ENCODE data around the gene CLASP1.

The CLASP1 gene

DNA sequence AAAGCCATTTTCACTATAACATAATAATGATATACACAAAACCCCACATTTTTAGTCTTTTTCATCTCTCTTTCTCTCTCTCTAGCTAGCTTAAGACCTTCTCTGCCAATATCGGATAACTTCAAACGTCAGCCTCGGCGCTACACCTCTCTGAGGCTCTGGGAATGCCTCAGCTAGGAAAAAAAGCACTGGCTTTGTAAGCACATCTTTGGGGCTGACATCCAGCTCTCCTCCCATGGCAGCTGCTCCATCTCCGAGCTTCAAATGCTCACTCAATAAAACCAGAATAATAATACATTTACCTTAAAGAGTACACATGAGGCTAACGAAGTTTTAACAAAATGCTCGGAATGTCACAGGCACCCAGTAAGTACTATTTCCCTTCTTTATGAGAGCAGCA is 107.8 kb downstream of the CLASP1 start:
- no peak for DNase-seq (ENCODE audit: low spot score)

DNA sequence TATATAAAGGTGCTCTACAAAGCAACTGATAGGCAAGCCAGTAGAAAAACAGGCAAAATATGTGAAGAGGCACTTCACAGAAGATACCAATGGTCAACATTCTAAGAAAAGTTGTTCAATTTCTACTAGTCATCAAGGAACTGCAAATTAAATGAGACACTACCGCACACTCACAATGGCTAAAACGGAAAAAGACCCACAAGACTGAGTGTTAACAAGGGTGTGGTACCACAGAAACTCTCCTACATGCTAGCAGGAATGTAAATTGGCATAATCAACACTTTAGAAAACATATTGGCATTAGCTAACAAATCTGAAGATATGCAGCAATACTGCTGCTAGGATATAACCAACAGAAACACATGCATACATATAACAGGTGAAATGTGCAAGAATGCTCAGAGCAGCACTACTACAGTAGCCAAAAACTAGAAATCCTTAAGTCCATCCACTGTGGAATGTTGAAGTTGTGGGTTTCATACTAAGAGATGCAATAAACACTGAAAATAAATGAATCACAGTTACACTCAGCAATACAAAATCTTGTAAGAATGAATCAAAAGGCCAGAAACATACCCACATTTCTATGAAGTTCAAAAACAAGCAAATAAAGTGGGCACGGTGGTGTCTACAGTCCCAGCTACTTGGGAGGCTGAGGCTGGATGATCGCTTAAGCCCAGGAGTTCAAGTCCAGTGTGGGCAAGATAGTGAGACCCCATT is 109.4 kb downstream of the CLASP1 start:
- no peak for DNase-seq (ENCODE audit: low spot score)

DNA sequence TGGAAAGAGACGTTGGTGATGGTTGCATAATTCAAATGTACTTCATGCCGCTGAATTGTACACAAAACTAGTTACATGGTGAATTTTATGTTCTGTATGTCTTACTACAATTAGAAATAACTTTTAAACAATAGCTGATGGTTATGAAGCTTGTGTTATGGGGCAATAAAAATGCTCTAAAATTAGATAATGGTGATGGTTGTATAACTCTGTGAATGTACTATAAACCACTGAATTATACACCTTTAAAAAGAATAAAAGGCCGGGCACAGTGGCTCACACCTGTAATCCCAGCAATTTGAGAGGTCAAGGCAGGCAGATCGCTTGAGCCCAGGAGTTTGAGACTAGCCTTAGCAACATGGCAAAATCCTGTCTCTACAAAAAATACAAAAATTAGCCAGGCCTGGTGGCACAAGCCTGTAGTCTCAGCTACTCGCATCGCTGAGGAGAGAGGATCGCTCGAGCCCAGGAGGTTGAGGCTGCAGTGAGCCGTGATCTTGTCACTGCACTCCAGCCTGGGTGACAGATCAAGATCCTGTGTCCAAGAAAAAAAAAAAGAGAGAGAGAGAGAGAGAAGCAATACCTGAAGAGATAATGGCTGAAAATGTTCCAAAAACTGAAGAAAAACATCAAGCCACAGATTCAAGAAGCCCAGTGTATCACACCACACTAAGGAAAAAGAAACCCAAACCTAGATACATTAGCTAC is 112.3 kb downstream of the CLASP1 start:
- no peak for DNase-seq (ENCODE audit: low spot score)

DNA sequence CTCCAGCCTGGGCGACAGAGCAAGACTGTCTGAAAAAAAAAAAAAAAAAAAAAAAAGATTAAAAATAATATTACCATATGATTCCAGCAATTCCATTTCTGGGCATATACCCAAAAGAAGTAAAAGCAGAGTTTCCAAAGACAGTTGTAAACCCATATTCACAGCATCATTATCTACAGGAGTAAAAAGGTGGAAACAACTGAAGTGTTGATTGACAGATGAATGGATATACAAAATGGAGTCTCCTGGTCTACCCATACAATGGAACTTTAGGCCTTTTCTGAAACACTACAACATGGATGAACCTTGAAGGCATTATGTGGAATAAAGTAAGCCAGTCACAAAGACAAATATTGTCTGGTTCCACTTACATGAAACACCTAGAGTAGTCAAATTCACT is 112.9 kb downstream of the CLASP1 start:
- DNase-seq (ENCODE audit: low spot score), result no peak

DNA sequence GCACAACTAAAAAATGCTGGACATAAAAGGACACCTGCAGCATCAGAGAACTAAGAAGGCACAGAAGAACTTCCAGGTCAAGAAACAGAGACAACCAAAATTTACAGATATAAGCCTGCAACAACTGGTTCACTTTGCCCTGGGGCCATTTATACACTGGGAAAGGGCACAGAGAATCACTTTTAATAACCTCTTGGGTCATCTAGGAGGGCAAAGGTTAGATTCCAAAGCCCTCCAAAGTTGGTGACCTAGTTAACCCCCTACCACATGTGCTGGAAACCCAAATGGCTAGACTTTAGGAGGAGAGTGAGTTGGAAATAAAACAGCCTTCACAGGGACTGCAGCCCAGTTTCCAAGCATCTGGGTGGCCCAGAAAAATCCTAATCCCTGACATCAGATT is 115.3 kb downstream of the CLASP1 start:
- DNase-seq (ENCODE audit: low spot score), result no peak

DNA sequence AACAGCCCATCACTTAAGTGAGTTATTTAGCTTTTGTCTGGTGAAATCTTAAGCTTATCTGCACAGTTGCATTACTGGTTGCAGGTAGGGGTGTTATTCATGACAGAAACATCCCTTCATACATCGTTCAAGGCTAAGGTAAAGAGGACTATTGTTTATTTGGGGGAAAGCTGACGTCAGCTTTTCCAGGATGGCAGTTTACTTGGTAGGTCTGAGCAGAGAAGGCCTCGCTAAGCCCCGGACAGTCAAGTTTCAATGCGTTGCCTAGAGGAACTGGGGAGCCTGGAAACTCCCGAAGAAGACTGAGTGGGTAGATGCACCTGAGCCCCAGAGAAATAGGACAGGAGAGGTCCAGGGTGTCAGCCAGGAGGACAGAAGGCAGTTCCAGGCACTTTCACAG is 116.4 kb downstream of the CLASP1 start:
- DNase-seq (ENCODE audit: low spot score), result no peak

DNA sequence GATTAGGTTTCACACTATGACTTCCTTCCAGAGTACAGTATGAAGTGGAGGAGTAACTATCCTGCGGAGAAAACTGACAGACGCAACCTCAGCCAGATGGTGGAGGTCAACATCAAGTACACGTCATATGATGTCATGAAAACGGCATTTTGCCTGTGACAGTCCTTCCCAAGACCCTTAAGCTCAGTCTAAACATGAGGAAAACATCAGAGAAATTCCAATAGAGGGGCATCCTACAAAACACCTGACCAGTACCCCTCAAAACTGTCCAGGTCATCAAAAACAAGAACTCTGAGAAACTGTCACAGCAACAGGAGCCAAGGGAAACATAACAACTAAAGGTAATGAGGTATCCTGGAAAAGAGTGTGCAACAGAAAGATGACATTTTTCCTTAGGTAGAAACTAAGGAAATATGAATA is 116.9 kb downstream of the CLASP1 start:
- no peak for DNase-seq (ENCODE audit: low spot score)

DNA sequence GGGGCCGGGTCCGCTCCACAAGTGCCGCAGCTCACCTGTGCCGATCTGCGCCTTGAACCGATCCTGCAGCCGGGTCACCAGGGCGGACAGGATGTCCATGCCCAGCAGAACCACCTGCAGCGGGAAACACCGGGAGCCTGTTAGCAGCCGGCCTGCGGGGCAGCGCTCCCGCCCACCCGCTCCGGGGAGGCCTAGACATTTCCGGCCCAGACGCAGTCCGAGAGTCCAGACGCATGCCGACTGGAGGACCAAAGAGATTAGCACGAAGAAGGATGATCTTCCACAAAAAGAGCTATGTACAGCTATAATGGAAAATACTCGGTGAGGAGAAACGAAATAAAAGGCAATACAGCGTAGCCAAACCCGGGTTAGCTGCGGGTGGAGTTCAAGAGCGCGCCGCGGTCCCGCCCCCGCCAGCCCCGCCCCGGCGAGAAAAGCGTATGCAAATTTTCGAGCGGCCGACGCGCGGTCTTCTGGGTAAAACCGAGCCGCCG is 119.0 kb downstream of the CLASP1 start:
- peak; percentile 85 for DNase-seq (ENCODE audit: low spot score)

DNA sequence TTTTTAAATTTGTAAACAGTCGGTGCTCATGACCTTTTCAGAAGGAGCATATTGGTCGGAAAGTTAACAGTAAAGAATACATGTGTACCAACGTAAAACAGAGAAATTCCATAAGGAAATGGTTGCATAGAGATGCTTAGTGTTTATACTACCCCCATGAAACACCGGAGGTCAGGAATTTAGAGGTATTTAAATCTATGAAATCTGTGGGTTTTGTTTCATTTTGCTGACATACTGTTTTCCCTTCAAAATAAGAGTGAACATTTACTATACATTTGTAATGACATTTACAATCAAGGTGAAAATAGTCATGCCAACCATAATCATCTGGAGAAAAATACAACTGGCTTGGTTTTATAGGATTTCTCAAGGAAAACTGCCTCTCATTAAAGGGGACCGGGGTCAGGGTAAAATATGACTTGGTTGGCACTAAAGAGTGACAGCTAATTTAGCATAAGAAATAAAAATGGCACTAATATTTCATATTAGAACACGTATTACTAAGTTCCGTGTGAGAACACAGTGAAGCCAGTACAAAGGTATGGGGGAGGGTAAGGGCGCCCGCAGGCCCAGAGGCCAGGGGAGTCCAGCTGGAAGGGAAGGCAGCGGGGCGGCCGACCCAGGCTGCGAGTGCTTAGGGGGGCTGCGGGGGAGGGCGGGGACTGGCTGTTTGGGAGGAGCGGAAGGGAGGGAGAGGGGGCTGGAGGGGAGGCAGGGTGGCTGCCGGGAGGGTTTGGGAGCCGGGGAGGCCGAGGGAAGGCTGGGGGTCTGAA is 119.6 kb downstream of the CLASP1 start:
- DNase-seq (ENCODE audit: low spot score), result no peak

DNA sequence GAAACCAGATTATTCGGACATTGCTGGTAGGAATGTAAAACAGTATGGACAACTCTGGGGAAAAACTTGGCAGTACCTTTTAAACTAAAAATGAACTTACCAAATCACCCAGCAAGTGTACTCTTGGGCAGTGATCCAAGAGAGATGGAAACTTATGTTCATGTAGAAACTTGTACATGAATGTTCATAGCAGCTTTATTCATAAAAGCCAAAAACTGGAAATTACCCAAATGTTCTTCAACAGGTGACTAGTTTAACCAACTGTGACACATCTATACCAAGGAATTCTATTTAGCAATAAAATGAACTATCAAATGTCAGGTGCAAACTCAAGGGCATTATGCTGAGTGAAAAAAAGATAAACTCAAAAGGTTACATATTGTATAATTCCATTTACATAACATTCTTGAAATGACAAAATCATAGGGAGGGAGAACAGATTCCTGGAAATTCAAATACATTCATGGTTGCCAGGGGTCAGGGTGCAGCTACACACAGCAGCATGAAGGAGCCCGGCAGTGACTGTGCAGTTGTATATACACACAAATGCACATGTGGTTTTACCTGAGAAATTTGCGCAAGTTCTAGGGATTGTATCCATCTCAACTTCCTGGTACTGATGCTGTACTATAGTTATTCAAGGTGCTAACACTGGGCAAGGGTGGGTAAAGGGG is 122.1 kb downstream of the CLASP1 start:
- DNase-seq (ENCODE audit: low spot score), result no peak

DNA sequence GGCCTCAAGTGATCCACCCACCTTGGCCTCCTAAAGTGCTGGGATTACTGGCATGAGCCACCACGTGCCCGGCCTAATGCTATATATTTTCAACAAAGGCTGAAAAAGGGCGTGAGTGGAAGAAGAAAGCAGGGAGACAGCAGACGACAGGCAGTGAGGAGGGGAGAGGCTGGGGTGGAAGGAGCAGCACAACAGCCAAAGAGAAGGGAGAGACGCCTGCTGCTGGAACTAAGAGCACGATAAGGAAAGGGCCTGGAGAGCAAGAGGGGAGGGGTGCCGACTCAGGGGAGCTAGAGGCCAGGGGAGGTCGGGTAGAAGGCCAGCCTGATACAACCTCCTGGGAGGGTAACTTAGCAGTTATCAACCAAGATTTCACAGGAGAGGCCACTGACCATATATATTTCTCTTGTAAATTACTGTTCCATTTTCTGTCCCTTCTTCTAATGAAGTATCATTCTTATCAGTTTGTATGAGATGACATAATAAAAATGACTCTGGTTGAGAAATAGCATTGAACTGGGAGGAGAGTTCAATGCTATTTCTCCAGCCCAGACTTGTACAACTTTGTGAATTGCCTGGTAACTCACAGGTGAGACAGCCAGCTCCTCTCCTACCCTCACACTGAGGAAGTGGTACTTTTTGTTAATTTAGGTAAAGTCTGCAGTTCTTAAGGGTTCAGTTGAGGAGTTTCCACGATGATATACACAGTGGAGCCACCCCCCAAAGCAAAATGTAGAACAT is 124.4 kb downstream of the CLASP1 start:
- no peak for DNase-seq (ENCODE audit: low spot score)

DNA sequence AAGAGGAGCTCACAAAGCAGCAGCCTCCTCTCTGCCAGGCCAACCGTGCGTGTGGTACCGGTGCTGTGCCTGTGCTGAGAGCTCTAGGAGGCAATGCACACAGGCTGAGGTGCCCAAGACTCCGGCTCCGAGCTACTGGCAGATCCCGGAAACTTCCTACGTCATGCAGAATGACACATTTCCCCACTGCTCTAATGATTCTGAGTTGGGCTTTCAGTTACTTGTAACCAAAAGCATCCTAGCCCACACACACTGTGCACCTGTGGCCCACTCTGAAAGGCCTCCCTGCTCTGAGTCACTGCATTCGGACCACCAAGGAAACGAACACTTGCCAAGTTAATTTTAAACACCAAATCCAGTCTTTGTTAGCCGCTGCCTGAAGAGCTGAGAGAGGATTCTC is 127.9 kb downstream of the CLASP1 start:
- DNase-seq (ENCODE audit: low spot score), result no peak

DNA sequence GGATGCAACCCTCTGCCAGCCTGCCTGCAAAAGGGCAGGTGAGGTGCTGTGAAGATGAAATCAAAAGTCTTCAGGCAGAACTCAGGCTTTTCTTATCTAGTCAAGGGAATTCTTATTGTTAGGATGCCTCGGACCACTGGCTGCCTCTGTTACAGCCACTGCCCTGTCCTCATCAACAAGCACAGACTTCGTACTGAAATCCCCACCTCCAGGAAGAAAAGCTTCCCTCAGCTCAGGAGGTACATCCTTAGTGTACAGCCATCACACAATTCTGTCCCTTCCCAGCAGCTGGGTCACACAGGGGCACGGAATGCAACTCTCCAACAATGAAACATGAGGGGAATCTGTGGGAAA is 128.6 kb downstream of the CLASP1 start:
- no peak for DNase-seq (ENCODE audit: low spot score)

DNA sequence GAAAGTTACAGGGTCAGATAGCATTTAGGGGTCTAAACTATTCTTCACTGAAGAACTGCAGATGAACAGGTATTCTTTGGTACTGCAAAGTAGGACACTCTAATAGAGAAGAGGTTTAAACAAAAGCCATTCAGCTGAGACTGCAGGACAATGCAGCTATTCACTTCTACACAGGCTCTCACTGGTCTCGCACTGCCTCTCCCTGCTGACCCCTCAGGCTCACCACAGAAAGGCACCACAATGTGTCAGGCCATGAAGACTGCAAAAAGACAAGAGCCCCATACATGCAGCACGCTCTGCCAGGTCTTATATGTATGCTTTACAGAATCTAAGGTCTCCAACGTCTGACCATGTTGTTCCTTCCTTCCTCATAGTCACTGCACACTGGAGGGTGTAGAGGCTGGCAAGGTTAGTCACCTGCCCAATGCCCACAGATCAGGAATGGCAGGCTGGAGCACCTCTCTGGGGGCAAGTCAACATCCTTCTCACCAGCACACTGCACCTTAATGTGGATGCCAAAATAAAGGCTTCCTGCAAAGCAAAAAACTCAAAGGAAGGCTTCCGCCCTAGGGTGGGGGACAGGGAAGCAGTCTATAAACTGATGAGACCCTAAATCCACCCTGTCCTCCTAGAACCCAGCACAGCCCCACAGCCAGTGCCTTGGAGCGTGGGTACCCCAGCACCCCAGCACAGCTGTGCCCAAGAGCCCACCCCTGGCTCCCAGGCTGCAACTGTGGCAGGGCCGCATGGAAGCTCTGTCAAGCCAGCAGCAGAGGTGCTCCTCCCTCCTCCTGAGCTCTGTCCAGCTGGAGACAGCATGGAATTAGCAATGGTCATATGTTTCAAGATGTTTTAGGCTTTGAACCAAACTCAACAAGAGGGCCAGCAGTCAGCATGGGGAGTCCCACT is 129.3 kb downstream of the CLASP1 start:
- DNase-seq (ENCODE audit: low spot score), result no peak

DNA sequence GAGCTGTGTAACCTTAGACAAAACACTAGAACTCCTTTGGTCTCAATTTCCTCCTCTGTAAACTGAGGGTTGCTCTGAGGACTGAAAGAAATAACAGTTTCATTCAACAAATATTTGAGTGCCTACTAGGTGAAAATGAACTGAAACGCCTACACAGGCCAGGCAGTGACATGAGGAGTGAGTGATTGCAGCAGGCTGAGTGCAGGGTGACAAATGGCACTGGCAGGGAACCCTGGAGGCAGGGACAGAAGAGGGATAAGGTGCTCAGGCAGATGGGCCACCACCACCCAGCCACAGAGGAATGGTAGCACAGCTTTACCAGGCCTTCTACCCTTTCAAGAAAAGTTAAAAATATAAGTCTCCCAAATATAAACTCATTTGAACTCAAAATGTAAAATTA is 130.1 kb downstream of the CLASP1 start:
- no peak for DNase-seq (ENCODE audit: low spot score)

DNA sequence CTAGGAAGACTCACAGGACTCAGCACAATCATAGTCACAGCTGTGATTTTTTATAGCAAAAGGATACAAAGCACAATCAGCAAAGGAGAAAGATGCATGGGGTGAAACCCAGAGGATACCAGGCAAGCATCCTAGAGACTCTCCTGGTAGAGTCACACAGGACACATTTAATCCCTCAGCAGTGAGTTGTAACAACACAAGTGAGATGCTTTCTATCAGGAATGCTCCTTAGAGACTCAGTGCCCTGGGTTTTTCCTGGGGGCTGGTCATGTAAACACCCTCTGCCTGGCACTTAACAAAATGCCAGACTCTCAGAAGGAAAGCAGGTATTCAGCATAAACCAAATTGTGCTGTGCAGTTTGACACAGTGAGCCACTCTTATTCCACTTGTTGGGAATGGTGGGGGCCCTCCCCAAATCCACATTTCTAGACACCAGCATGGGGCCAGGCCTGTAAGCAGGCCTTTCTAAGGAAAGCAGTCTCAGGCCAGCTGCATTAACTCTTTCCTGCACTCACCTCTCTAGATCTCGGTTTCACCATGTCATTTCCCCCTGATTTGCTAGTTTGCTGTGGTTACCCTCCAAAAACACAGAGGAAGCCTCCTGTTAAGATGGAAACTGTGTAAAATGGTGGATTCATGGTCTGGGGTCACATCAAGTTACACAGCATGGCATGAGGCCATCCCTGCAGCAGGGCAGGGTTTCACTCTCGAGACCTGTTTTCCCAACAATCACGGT is 135.5 kb downstream of the CLASP1 start:
- no peak for DNase-seq (ENCODE audit: low spot score)

DNA sequence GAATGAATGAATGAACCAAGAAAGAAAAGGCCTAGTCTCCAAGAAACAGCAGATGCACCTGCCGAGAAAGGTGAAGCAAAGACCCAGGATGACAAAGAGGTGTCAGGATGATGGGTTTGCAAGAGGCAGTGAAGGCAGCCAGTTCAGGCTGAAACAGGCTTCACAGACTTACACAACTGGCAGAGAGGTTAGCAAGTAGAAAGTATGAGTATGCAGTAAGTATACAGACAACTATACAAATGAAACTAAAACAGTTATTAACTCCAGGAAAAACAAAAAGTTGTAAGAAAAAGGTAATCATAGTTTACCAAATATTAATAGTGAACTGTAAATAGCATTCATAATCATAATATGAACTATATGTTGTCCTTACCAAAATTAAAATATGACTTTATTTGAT is 138.4 kb downstream of the CLASP1 start:
- no peak for DNase-seq (ENCODE audit: low spot score)

DNA sequence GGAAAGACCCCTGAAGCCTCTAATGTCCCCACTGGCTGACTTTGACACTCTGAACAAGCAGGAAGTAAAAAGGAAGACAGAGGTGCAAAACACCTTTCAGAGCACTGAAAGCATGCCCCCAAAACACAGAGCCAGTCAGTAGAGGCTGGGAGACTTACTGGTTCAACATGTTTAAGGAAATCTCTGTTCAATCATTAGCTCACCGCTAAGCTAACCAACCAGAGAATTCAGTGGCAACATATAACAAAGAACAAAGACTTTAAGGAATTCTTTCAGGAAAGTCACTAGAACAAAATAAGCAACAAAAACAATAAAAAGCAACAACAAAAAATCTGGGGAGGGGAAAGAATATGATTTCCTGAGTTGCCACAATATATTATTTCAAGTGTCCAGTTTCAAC is 142.6 kb downstream of the CLASP1 start:
- DNase-seq (ENCODE audit: low spot score), result no peak

DNA sequence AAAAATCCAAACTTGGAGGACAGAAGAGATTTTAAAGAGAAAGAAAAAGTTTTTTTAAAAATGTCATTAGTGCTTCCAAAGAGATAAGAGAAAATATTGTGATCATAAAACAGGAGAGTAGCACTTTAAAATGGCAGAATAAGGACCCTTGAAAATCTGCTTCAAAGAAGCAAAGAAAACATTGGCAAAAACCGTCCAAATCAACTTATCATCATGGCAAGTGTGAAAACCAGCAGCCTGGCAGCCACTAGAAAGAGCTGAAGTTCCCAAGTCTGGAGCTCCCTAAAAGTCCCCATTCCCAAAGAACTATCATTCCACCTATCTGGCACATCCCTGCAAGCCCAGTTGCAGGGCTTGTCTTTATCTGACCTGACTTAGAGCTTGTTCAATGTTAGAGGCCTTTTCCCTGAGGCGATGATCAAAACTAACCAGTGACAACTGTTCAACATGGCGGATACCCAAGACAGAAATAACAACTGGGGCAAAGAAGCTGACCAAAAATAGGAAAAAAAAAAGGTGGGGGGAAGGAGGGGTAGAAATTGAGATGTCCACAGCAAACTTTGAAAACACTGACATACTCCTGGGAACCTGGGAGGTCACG is 143.2 kb downstream of the CLASP1 start:
- no peak for DNase-seq (ENCODE audit: low spot score)

DNA sequence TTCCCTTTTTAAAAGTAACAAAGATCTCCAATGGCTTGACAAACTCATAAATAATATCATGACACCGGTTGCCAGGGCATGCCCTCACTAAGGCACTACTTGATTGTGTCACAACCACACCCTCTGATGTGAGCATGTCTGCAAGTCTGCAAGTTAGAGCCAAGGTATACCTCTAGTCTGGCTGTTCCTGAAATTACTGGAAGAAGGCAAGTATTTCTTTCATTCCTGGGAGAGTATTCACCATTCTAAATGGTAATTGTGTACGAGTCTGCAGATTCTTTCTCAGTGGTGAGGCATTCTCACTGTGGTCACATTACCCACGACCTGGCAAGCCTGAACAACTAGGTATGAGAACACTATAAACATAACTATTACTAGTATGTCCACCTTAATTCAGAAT is 144.3 kb downstream of the CLASP1 start:
- DNase-seq (ENCODE audit: low spot score), result no peak
